Measurements from ENCODE around the gene CTNND1. TPM values are rescaled to one million over a fixed set of nuclear protein-coding genes. Genes with fewer than 3 reads are reported as not detected.

CTNND1 gene
- total and polyA plus RNA-seq, 2 of the 4 experiments (the other 2 are of a cell fraction): 88.5 to 229 TPM

DNA sequence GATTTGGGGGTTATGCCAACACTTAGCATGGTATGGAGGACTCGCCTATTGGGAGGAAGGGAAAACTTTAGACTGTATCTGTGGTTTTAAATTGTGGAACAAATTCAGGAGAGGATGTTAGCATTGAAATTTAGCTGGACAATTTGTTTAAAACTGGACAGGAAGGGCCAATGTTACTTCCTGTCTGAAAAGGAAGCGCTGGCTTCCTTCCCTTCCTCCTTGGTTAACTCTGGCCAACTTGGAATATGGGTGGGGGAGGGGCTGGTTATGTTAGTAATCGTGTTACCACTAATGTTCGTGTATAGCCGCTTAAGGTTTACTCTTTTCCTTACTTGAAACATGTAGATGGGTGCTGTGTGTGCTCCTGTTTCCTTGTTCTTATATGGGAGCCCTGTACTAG is 13.9 kb downstream of the CTNND1 start:
- Histone ChIP-seq H3K4me2 (ENCODE audit: low read depth, low read length) (peak overlapping the region; percentile 79), H3K4ac (ENCODE audit: low read depth, low read length) (no peak overlapping the region), H3K36me3 (ENCODE audit: control insufficient read depth, insufficient read depth, low read length) (no peaks in the 10 kb centered on the region; the same call in none of the 2 replicates), H3K9me1 (ENCODE audit: insufficient read depth, low read length) (peaks cover 18% of the 10 kb centered on the region), H3K14ac (replicated peaks; ENCODE audit: low read depth, low read length) (peak overlapping the region; percentile 46), H2BK15ac (ENCODE audit: low read depth, low read length) (no peak overlapping the region), H2BK120ac (ENCODE audit: low read depth, low read length) (no peak overlapping the region), H4K8ac (ENCODE audit: low read depth in 2 of 2, low read length in 2 of 2) (no peak overlapping the region), H4K20me1 (ENCODE audit: insufficient read depth, low read length) (peaks cover 100% of the 10 kb centered on the region), H2AK5ac (ENCODE audit: low read depth, low read length) (0 out of 2 replicates have a peak overlapping the region, but pooled peaks have one; percentile 11), H2BK20ac (ENCODE audit: low read depth, low read length) (no peak overlapping the region), H3K9me3 (ENCODE audit: control insufficient read depth, insufficient read depth, low read length) (no peaks in the 10 kb centered on the region), H3K4me3 (ENCODE audit: insufficient read depth, low read depth, low read length) (no peak overlapping the region; the same call in 1 of the 2 replicates), H2BK5ac (ENCODE audit: low read depth, low read length, poor library complexity, severe bottlenecking) (peak overlapping the region; percentile 32), H3K9ac (ENCODE audit: low read depth, low read length) (no peak overlapping the region), H4K91ac (ENCODE audit: insufficient read depth, low read depth, low read length) (no peak overlapping the region), H2AFZ (replicated peaks; ENCODE audit: low read length, poor library complexity) (no peak overlapping the region), H3K27me3 (ENCODE audit: control insufficient read depth, insufficient read depth, low read length) (no peaks in the 10 kb centered on the region), H3K23ac (ENCODE audit: low read depth, low read length) (0 out of 2 replicates have a peak overlapping the region, but pooled peaks have one; percentile 55), H3K18ac (ENCODE audit: low read depth, low read length) (no peak overlapping the region; the same call in 1 of the 2 replicates), H4K5ac (ENCODE audit: low read depth, low read length) (no peak overlapping the region), H2AK9ac (replicated peaks; ENCODE audit: low read depth, low read length, poor library complexity) (no peak overlapping the region), H3K4me1 (ENCODE audit: control insufficient read depth, insufficient read depth, low read length) (peaks cover 33% of the 10 kb centered on the region), H3K56ac (ENCODE audit: extremely low read depth, insufficient read depth, low read length) (no peak overlapping the region), H3K27ac (ENCODE audit: insufficient read depth, low read length) (no peak overlapping the region; the same call in 1 of the 2 replicates), H3K79me1 (ENCODE audit: low read depth in 1 of 2, low read length in 2 of 2) (peaks cover 12 to 78% of the 10 kb centered on the region in 2 experiments; a peak in 3 of 4 replicates)
- ChIA-PET POLR2A (ENCODE audit: unreplicated experiment) (interaction anchor here (0.6 kb wide), 2 partner anchors 13 to 406 kb away, joined by 3 to 7 read pairs; no protein-coding TSS in a partner anchor), CTCF (no interaction called here)
- ATAC-seq (ENCODE audit: low read depth) (no peak), DNase-seq (no peak)
- intact Hi-C loops (cut with micrococcal nuclease) (no loop called here), dilution Hi-C loops (cut with HindIII; ENCODE audit: low sequenced_read_pairs, unreplicated experiment) (no loop called here), in situ Hi-C loops (cut with MboI; ENCODE audit: low sequenced_read_pairs) (no loop called here)
- no peak for TF ChIP-seq FOS (IDR thresholded peaks at IDR 0.05; ENCODE audit: low read depth, low read length)
- TF ChIP-seq CEBPB (IDR thresholded peaks at IDR 0.05; ENCODE audit: low read depth, low read length): no peak
- no peak for TF ChIP-seq SMC3 (IDR thresholded peaks at IDR 0.05; ENCODE audit: low read depth, low read length)
- TF ChIP-seq, protein P1, sequence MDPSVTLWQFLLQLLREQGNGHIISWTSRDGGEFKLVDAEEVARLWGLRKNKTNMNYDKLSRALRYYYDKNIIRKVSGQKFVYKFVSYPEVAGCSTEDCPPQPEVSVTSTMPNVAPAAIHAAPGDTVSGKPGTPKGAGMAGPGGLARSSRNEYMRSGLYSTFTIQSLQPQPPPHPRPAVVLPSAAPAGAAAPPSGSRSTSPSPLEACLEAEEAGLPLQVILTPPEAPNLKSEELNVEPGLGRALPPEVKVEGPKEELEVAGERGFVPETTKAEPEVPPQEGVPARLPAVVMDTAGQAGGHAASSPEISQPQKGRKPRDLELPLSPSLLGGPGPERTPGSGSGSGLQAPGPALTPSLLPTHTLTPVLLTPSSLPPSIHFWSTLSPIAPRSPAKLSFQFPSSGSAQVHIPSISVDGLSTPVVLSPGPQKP (IDR thresholded peaks at IDR 0.05; ENCODE audit: borderline replicate concordance, low read depth, low read length): no peak
- TF ChIP-seq RFX5 (IDR thresholded peaks at IDR 0.05; ENCODE audit: low read depth, low read length): no peak
- TF ChIP-seq, protein P2, sequence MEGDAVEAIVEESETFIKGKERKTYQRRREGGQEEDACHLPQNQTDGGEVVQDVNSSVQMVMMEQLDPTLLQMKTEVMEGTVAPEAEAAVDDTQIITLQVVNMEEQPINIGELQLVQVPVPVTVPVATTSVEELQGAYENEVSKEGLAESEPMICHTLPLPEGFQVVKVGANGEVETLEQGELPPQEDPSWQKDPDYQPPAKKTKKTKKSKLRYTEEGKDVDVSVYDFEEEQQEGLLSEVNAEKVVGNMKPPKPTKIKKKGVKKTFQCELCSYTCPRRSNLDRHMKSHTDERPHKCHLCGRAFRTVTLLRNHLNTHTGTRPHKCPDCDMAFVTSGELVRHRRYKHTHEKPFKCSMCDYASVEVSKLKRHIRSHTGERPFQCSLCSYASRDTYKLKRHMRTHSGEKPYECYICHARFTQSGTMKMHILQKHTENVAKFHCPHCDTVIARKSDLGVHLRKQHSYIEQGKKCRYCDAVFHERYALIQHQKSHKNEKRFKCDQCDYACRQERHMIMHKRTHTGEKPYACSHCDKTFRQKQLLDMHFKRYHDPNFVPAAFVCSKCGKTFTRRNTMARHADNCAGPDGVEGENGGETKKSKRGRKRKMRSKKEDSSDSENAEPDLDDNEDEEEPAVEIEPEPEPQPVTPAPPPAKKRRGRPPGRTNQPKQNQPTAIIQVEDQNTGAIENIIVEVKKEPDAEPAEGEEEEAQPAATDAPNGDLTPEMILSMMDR (conservative IDR thresholded peaks at IDR 0.05; ENCODE audit: low read depth, low read length): no peak
- no peak for TF ChIP-seq NFE2L2 (IDR thresholded peaks at IDR 0.05; ENCODE audit: low read depth, low read length)
- TF ChIP-seq POLR2A (IDR thresholded peaks at IDR 0.05; ENCODE audit: low read depth, low read length): no peak
- no peak for TF ChIP-seq RCOR1 (IDR thresholded peaks at IDR 0.05; ENCODE audit: insufficient replicate concordance, low read length)
- no peak for TF ChIP-seq CHD1 (IDR thresholded peaks at IDR 0.05; ENCODE audit: low read depth, low read length)
- no peak for TF ChIP-seq MAZ (IDR thresholded peaks at IDR 0.05; ENCODE audit: borderline replicate concordance, low read depth, low read length)
- TF ChIP-seq BHLHE40 (IDR thresholded peaks at IDR 0.05; ENCODE audit: low read depth, low read length): no peak
- no peak for TF ChIP-seq MAFK (IDR thresholded peaks at IDR 0.05; ENCODE audit: low read depth, low read length)
- TF ChIP-seq, protein P3, sequence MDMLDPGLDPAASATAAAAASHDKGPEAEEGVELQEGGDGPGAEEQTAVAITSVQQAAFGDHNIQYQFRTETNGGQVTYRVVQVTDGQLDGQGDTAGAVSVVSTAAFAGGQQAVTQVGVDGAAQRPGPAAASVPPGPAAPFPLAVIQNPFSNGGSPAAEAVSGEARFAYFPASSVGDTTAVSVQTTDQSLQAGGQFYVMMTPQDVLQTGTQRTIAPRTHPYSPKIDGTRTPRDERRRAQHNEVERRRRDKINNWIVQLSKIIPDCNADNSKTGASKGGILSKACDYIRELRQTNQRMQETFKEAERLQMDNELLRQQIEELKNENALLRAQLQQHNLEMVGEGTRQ (IDR thresholded peaks at IDR 0.05; ENCODE audit: low read depth, low read length): no peak
- TF ChIP-seq RAD21 (IDR thresholded peaks at IDR 0.05; ENCODE audit: low read length): no peak
- no peak for TF ChIP-seq MXI1 (IDR thresholded peaks at IDR 0.05; ENCODE audit: borderline replicate concordance, low read depth, low read length)
- no TSS peak for BruUV-seq (replicated peaks)
- no CpG with 5 or more reads among the region's 5 CpGs for WGBS, 2 experiments (ENCODE audit: extremely low coverage in 2 of 2, insufficient read length in 1 of 2)

Data from IMR-90 (cell line).